ENCODE measurements around the gene TMSB4X.
"Not testable (repeated sequence)": the region's sequence is repeated elsewhere in the genome, so short reads cannot be mapped to it uniquely, and the experiment has no call there.

TMSB4X gene

GRCh38 chrX:12955882-12956703 is 18.8 kb upstream of the TMSB4X start:
- peak; percentile 49 for DNase-seq (ENCODE audit: low read depth)

- DNase-seq (ENCODE audit: low read depth), result peak; percentile 49
These were observed 18.0 kb upstream of the TMSB4X start for GRCh38 chrX:12956704-12957534.

- DNase-seq (ENCODE audit: low read depth), result no peak
These were observed 16.9 kb upstream of the TMSB4X start for GRCh38 chrX:12958059-12958458.

GRCh38 chrX:12958461-12958860 is 16.4 kb upstream of the TMSB4X start:
- no peak for DNase-seq (ENCODE audit: low read depth)

- no peak for DNase-seq (ENCODE audit: low read depth)
These were observed 13.7 kb upstream of the TMSB4X start for GRCh38 chrX:12961196-12961718.

- DNase-seq (ENCODE audit: low read depth), result no peak
These were observed 12.8 kb upstream of the TMSB4X start for GRCh38 chrX:12962041-12962504.

GRCh38 chrX:12963210-12963850 is 11.6 kb upstream of the TMSB4X start:
- not testable (repeated sequence) for DNase-seq (ENCODE audit: low read depth)

GRCh38 chrX:12965131-12965940 is 9.6 kb upstream of the TMSB4X start:
- DNase-seq (ENCODE audit: low read depth), result no peak

GRCh38 chrX:12966151-12966550 is 8.8 kb upstream of the TMSB4X start:
- DNase-seq (ENCODE audit: low read depth), result no peak

GRCh38 chrX:12967711-12968465 is 7.0 kb upstream of the TMSB4X start:
- DNase-seq (ENCODE audit: low read depth), result no peak

- DNase-seq (ENCODE audit: low read depth), result no peak
These were observed 4.2 kb upstream of the TMSB4X start for GRCh38 chrX:12970691-12971202.

- DNase-seq (ENCODE audit: low read depth), result no peak
These were observed 3.5 kb upstream of the TMSB4X start for GRCh38 chrX:12971282-12972003.

- DNase-seq (ENCODE audit: low read depth), result no peak
These were observed 2.7 kb upstream of the TMSB4X start for GRCh38 chrX:12972243-12972642.

- DNase-seq (ENCODE audit: low read depth), result no peak
These were observed 1.9 kb upstream of the TMSB4X start for GRCh38 chrX:12972878-12973560.

- no peak for DNase-seq (ENCODE audit: low read depth)
These were observed 1.2 kb upstream of the TMSB4X start for GRCh38 chrX:12973561-12974304.

GRCh38 chrX:12974305-12974795 is 560 bp upstream of the TMSB4X start:
- no peak for DNase-seq (ENCODE audit: low read depth)

- DNase-seq (ENCODE audit: low read depth), result no peak
These were observed 708 bp downstream of the TMSB4X start for GRCh38 chrX:12975670-12975965.

GRCh38 chrX:12975991-12976558 is 1.2 kb downstream of the TMSB4X start:
- no peak for DNase-seq (ENCODE audit: low read depth)
